Measurements from ENCODE around the gene SERTAD4.
A peak's percentile ranks its signal among the peaks of the same experiment; 100 is the strongest.

The SERTAD4 gene

DNA sequence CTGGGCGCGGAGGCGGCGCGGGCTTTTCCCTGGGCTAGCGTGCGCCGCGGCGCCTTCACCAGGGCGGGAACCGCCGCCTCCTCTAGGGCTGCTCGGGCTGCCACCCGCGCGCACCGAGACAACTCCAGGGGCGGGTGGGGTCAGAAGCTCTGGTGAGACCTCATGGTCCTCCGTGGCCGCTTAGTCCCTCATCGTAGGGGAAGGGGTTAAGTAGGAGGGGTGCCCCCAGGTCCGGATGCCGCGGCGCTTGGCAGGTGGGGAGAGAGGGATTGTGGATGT is 559 bp downstream of the SERTAD4 start:
- H3K4me3 ChIP-seq (ENCODE audit: low read depth, low read length) = peak overlapping the region; percentile 48
- TF ChIP-seq, protein P1, sequence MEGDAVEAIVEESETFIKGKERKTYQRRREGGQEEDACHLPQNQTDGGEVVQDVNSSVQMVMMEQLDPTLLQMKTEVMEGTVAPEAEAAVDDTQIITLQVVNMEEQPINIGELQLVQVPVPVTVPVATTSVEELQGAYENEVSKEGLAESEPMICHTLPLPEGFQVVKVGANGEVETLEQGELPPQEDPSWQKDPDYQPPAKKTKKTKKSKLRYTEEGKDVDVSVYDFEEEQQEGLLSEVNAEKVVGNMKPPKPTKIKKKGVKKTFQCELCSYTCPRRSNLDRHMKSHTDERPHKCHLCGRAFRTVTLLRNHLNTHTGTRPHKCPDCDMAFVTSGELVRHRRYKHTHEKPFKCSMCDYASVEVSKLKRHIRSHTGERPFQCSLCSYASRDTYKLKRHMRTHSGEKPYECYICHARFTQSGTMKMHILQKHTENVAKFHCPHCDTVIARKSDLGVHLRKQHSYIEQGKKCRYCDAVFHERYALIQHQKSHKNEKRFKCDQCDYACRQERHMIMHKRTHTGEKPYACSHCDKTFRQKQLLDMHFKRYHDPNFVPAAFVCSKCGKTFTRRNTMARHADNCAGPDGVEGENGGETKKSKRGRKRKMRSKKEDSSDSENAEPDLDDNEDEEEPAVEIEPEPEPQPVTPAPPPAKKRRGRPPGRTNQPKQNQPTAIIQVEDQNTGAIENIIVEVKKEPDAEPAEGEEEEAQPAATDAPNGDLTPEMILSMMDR (conservative IDR thresholded peaks at IDR 0.05; ENCODE audit: low read depth, low read length) = no peak
- DNase-seq (ENCODE audit: low read depth) = peak; percentile 7

DNA sequence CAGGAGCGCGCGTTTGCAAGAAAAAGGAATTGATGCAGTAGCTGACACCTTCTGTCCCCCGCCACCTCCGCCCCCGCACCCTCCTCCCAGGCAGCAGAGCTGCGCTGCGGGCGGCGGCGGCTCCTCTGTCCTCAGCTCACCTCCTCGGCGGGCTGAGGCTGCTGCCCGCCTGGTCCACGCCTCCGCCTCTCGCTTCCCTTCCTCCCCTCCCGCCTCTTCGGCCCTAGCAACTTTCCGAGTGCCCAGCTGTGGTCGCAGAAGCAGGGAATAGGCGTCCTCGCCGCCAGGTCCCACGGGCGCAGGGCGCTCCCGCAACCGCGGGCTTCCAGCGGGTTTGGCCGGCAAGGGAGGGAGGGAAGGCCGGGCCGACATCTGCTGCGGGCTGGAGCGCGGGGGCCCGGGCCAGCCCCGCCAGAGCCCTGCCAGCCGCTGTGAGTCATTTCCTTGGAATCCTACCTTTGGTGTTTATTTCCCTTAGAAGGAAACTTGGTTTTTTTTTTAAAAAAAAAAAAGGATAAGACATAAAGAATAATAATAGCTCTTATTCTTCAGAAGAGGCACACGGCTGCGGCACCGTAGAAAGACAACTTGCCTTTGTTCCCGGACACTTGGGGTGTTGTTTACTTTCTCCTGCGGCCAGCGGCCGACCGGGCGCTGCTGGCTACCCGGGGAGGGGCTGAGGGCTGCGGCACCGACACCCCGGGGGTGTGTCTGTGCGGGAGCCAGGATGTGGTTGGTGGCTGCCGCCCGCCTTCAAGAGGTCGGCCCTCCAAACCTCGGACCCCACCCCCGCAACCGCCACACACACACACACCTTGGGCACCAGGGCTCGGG is 1.1 kb downstream of the SERTAD4 start:
- DNase-seq (ENCODE audit: low read depth) = peak; percentile 60
- H3K4me3 ChIP-seq (ENCODE audit: low read depth, low read length) = peak overlapping the region; percentile 48

DNA sequence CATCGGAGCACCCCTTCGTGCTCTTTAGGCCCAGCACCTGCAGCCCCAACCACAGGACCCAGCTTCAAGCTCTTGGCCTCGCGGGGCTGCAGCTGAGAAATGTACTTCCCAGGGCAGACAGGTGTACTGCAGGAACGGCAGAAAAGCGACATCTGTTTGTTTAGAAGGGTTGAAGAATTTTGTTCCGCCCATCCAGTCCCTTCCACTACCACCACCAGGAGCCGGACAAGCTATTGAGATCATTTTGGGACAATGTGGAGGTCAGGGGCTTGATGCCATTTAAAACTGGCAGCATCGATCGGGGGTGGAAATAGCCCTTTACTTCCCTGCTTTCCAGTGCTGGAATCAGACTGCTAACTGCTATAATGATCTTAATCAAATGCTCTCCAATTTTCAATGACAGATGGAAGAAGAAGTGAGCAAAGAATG is 1.7 kb downstream of the SERTAD4 start:
- no peak for DNase-seq (ENCODE audit: low read depth)
- TF ChIP-seq, protein P1 (conservative IDR thresholded peaks at IDR 0.05; ENCODE audit: low read depth, low read length) = no peak
- H3K4me3 ChIP-seq (ENCODE audit: low read depth, low read length) = no peak overlapping the region

More for the DNA sequence above, 1.1 kb downstream of the SERTAD4 start:
- TF ChIP-seq, protein P1 (conservative IDR thresholded peaks at IDR 0.05; ENCODE audit: low read depth, low read length) = no peak

DNA sequence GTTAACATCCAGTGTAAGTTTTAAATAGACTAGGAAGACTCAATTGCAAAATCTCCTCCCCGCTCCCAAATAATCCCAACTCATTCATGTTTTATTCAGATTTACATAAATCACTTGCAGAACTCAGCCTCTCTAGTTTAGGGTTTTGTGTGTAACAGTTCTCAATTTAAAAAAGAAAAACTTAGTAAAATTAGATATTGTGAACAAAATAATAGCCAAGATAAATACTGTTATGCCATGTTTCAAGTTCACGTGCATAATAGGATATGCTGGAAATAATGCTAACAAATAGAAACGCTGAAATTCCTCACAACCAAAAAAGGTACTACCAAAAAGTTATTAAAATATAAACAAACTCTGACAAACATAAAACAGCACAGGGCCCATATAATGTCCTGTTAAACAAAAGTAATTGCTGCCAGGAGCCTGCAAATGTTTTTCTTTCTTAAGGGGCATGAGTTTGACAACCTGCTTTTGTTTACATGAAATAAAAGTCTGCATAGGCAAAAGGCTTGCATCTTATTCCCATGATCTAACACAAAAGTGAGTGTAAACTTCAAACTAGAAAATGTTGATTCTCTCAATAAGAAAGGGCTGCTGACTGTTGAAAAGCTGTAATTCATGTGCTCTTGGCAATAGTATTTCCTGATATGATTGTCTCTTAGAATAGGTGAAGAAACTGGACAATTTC is 2.9 kb downstream of the SERTAD4 start:
- H3K4me3 ChIP-seq (ENCODE audit: low read depth, low read length) = no peak overlapping the region
- TF ChIP-seq, protein P1 (conservative IDR thresholded peaks at IDR 0.05; ENCODE audit: low read depth, low read length) = no peak
- DNase-seq (ENCODE audit: low read depth) = no peak

DNA sequence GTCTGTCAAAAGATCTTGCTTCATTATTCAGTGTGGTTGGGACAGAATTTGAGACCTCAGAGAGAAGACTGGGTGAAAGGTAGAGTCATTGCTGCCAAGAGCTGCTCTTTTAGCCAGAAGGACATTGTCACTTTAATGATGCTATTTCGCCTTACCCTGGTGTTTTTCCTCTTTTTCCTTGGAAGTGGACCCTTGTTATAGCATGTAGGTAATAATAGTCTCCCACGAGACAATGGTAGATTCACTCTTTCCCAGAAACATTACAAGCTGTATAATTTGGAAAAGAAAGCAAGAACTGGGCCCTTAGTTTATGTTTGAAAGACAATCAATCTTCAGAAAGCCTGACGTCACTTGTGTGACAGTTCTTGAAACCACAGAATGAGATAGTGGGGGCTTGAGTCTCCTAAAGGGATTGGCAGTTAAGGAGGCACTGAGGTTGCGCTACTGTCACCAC is 3.8 kb downstream of the SERTAD4 start:
- H3K4me3 ChIP-seq (ENCODE audit: low read depth, low read length) = no peak overlapping the region
- TF ChIP-seq, protein P1 (conservative IDR thresholded peaks at IDR 0.05; ENCODE audit: low read depth, low read length) = no peak
- DNase-seq (ENCODE audit: low read depth) = no peak

DNA sequence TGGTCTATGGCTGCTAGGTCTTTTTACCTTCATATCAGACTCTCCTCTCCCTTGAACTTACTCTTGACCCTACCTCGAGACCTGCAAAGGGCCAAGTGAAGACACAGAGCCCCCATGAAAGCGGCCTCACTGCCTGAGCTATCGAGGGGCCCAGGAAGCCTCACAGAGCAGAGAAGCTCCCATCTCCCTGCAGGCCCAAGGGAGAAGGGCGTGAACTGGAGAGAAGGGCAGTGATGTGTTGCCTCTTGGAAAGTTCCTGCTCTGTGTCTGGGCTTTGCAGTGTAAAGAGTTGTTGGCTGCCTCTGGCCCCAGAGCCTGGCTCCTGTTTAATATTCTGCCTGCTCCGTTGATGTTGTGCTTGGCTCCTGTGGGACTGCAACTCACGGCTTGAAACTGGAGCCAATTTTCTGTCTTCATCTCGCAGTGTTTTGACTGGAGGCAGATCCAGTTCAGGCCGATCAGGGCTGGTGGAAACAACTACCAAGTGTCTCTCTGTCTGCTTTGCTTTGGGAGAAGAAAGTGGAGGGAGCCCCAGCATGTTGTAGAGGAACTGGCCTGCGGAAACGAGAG is 4.3 kb downstream of the SERTAD4 start:
- TF ChIP-seq, protein P1 (conservative IDR thresholded peaks at IDR 0.05; ENCODE audit: low read depth, low read length) = no peak
- DNase-seq (ENCODE audit: low read depth) = peak; percentile 55
- no peak overlapping the region for H3K4me3 ChIP-seq (ENCODE audit: low read depth, low read length)
